DMS53 treated with DMSO at 0.1 percent for 48 hours (cell line): ENCODE data around the gene OR6C75.
"Not testable (repeated sequence)": the region's sequence is repeated elsewhere in the genome, so short reads cannot be mapped to it uniquely, and the experiment has no call there.

Experiments used
- DNase-seq: peaks from one replicate; lab custom pipeline; 2025; ENCODE audit not compliant: unreplicated experiment; lab: John Stamatoyannopoulos, UW

OR6C75 gene

GRCh38 chr12:55362675-55363074, at the start of gene OR6C75:
Gene OR6C75 (plus strand): TSS chr12:55362975. CDS start chr12:55365111, 2,136 bp downstream.
- no peak for DNase-seq

- DNase-seq: no peak
Observed at GRCh38 chr12:55314043-55314442, 48.7 kb upstream of the OR6C75 start, which contains the start of gene OR6C1. Gene OR6C1 (plus strand): TSS chr12:55314343. CDS start chr12:55320600, 6,257 bp downstream.

DNA sequence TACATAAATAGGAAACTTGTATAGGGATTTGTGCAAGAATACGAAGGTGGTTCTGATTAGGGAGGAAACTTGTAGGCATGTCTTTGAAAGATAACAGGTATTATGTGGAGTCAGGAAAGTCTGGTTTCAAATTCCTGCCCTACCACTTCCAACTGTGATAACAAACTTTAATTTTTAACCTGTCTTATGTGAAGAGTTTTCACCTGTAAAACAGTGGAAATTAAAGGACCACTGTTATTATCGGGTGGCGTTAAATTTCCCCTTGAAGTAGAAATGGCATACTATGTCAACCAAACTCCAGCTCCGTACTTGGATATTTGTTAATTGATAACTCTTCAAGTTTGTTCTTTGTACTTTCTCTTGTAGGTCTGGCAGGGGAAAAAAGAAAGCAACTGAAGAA, 42.6 kb upstream of the OR6C75 start:
- DNase-seq: no peak

GRCh38 chr12:55325801-55326200, 37.0 kb upstream of the OR6C75 start:
- DNase-seq: not testable (repeated sequence)

DNA sequence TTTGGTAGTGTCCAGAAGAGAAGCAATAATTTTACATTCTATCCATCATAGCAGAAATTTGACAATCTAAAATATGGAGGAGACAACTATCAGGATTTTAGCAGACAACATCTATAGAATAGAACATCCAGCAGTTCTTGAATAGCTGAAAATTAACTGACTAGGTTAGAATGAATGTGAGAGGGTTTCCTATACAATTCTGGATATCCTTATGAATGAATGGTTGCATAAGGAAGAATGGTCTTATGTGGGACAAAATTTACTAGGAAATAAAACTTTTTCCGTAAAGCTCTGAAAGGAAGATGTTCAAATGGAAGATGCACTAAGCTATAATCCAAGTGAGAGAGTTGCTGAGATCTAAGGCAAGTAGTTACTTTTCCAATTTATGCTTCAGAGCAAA, 32.3 kb upstream of the OR6C75 start, which contains the start of gene OR6C3:
Gene OR6C3 (plus strand): TSS at position 301 of the 400 bp plus-strand sequence. CDS start 955 bp downstream, outside the sequence.
- no peak for DNase-seq

- DNase-seq: no peak
Observed at GRCh38 chr12:55336002-55336401, 26.8 kb upstream of the OR6C75 start.

DNA sequence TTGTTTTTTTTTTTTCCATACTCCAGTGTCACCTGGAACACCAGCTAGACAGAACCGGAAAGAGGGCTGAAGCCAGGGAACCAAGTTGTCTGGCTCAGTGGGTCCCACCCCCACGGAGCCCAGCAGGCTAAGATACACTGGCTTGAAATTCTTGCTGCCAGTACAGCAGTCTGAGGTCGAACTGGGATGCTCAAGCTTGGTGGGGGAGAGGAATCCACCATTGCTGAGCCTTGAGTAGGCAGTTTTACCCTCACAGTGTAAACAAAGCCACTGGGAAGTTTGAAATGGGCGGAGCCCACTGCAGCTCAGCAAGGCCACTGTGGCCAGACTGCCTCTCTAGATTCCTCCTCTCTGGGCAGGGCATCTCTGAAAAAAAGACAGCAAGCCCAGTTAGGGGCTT, 7.4 kb upstream of the OR6C75 start:
- DNase-seq: not testable (repeated sequence)

GRCh38 chr12:55365086-55365485, 2.3 kb downstream of the OR6C75 start:
- no peak for DNase-seq

GRCh38 chr12:55372521-55372920, 9.7 kb downstream of the OR6C75 start:
- no peak for DNase-seq

GRCh38 chr12:55385891-55386290, 23.1 kb downstream of the OR6C75 start:
- DNase-seq: no peak

DNA sequence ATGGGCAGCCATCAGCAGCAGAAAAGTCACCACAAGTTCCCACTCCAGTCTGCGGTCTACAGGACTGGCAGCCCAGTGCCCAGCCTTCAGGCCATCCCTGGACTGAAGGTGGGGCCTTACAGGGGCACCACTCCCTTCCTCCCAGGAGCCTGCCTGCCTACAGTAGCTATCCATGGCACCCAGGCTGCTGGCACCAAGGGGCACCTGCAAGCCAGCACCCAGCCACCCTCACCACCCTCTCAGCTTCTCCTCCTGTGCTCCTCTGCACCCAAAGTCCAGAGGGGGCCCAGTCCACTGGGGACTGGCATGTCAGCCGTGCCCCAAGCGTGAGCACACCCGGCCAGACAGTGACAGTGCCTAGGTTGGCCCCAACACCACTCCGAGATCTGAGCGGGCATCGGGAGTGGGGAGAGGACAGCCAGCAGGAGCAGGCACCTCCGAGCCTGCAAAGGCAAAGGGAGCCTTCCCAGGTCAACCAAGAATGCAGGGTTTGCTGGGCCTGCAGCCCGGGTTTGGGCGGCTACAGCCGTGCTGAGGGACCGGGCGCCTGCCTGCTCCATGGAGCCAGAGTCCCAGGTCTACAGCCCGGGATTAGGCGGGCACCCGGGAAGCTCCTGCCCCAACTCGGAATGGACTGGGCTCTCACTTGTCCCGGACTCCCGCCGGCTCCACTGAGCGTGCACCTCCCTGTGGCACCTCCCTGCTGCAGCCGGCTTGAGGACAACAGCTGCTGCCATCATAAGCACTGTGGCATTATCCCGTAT, 29.4 kb downstream of the OR6C75 start:
- DNase-seq: no peak

- DNase-seq: no peak
Observed at GRCh38 chr12:55396326-55396725, 33.6 kb downstream of the OR6C75 start.

DNA sequence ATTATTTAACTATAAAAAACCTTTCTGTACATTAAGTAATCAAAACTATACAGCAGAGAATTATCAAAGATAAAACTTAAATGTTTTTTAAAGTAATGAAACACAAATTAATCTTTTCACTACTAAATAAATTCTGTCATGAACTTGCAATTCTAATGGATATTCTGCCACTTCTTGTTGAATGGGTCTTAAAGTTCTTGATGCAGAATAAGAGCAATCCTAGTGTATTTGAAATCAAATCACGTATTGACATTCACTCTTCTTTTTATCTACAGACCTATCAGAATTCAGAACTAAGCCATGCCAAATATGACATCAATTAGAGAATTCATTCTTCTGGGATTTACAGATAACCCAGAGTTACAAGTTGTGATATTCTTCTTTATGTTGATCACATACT, 37.5 kb downstream of the OR6C75 start, which contains the start of gene OR6C65:
Gene OR6C65 (plus strand): TSS at position 301 of the 400 bp plus-strand sequence. CDS start 0 bp downstream, at position 301.
- no peak for DNase-seq

DNA sequence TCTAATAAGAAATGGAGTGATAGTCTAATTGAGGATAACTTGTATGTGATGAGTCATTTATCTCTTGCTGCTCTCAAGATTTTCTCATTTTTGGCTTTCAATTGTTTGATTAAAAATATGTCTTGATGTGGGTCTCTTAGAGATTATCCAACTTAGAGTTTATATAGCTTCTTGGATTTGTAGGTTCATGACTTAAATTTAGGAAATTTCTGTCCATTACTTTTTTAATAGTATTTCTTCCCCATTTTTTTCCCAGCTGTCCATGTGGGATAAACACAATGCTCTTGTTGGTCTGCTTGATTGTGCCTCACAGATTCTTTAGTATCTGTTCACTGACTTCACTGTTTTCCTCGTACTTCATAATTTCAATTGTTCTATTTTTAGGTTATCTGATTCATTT, 45.1 kb downstream of the OR6C75 start:
- no peak for DNase-seq

GRCh38 chr12:55409133-55409532, 46.4 kb downstream of the OR6C75 start:
- DNase-seq: not testable (repeated sequence)

GRCh38 chr12:55412138-55412537, 49.4 kb downstream of the OR6C75 start:
- DNase-seq: not testable (repeated sequence)

DNA sequence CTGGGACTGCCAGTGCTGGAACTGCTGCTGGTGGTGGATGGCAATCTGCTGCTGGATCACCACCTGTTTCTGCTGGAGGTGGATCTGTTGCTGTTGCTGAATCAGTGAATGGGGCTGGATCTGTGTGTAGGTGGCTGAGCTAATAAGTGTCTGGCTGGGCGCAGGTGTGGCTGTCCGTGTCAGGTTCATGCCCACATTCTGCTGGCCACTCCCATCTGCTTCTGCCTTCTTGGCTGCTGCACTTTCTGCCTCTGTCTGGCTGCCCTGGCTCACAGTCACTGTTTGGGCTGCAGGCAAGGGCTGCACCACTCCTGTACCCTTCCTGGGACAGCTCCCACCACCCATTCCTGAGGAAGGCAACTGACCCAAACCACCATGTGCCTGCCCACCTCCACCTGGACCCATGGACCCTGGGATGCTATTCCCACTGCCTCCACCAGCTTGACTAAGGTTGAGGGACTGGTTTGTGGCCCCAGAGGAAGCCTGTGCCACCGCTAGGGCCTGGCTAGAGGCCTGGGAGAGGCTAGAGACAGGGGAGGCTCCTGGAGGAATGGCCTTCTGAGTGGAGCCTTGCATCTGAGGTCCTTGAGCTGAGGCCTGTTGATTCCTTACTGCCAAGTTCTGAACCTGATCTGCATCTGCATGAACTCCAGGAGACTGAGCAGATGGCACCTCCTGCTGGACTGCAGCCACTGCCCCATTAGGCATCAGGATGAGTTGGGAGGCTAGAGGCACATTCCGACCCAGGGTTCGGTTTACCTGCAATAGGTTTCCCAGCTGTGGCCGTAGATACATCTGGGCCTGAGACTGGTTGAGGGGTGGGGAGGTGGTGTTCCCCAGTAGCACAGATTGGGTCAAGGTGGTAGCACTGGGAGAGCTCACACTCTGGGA, 51.0 kb downstream of the OR6C75 start:
- DNase-seq: not testable (repeated sequence)

GRCh38 chr12:55414396-55414823, 51.6 kb downstream of the OR6C75 start:
- not testable (repeated sequence) for DNase-seq

DNA sequence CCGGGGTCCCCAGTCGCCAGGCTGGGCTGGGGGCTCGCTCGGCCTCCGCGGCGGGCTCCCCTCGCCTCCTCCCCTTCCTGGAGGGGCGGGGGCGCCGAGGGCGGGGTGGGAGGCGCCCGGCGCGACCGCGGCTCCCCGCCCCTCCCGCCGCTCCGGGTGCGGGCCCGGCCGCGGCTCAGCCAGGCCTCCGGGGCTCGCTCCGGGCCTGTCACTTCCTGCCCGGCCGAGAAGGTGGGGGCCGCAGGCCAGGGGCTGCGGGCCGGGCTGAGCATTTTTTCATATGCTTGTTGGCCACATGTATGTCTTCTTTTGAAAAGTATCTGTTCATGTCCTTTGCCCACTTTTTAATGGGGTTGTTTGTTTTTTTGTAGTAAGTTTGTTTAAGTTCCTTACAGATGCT, 52.1 kb downstream of the OR6C75 start:
- DNase-seq: not testable (repeated sequence)

- DNase-seq: no peak
Observed at GRCh38 chr12:55416961-55417360, 54.2 kb downstream of the OR6C75 start.
